ENCODE data around the gene TIRAP.

TIRAP gene

GRCh38 chr11:126338346-126339055 lies 55.6 kb downstream of the TIRAP start:
- no peak overlapping the region for H3K4me3 ChIP-seq (ENCODE audit: low read depth, low read length)
- no peak for TF ChIP-seq CTCF (IDR thresholded peaks at IDR 0.05; ENCODE audit: low read depth, low read length)

DNA sequence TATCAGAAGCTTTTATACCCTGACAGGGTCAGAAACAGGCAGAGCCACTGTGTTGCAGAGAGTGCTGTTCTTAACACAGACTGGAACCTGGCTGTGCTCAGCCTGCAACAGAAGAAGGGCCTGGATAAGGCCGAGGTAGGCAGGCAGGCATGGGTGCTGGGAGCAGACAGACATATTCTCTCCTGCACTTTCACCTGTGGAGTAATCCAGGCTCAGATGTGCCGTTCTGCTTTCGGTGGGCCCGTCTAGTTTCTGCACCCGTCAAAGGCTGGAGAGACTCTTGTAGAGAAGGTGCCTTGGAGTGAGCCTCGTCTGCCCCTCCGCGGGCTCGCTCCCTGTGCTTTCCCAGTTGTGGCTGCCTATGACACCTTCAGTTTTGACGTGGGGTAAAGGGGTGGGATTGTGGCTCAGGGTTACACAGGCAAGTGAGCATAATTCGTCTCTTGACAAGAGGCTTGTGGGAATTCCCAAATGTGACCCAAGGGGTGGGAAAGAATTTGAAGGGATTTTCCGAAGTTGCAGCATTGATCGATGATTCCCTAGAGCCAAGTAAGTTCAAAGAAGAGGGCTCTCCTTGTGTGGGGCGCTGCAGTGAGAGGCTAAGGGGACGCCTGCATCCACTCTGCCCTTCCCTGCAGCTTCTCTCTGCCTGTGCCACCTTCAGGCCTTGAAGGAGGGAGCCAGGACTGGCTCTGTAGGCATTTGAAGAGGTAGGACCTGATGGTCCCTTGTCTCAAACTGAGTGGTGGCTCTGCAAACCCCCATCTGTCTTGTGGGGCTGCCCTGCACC lies 56.4 kb downstream of the TIRAP start:
- TF ChIP-seq CTCF (IDR thresholded peaks at IDR 0.05; ENCODE audit: low read depth, low read length): no peak
- H3K4me3 ChIP-seq (ENCODE audit: low read depth, low read length): no peak overlapping the region

GRCh38 chr11:126339863-126340434 lies 57.1 kb downstream of the TIRAP start:
- no peak for TF ChIP-seq CTCF (IDR thresholded peaks at IDR 0.05; ENCODE audit: low read depth, low read length)
- H3K4me3 ChIP-seq (ENCODE audit: low read depth, low read length): no peak overlapping the region

DNA sequence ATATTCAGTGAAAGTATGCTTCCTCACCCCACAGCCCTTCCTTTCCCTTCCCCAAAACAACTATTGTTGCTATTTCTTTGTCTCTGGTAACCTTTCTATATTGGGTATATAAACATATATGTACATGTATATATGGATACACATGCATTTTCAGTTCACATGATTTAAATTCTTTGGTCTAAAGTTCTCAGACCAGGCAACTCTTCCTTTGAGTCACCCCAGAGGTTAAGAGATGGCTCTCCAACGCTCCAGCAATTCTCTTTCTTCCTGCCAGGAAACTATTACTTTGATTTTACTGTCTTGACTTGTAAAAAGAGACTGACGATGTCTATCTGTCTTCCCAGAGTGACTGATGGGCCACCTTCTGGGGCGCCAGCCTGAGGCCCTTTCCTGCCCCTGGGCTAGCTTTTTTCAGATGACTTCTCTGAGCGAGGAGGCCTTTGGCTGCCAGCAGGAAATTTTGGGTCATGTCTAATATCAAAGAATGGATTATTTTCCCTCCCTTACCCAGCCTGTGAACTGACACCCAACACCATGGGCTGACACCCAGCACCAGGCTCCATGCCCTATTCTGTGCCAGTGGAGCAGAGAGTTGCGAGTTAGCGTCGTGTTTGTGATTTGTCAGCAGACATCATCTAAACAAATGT lies 58.2 kb downstream of the TIRAP start:
- no peak overlapping the region for H3K4me3 ChIP-seq (ENCODE audit: low read depth, low read length)
- no peak for TF ChIP-seq CTCF (IDR thresholded peaks at IDR 0.05; ENCODE audit: low read depth, low read length)

DNA sequence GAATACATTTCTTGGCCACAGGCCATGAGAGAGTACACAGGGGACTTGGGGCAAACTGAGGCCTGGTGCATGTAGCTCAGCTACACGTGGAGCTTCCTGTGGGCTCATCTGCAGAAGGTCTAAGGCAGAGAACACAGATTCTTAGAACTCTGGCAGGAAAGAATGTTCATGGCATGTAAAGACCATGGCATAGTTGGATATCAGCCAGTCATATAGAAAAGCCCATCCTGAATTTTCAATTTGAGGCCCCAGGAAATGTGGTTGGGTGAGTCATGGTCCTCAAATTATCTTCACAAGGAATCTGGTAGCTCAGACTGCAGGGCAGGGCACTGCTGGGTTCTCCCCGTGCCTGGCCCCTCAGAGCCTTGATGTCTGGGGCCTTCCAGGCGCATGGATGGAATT lies 58.9 kb downstream of the TIRAP start:
- H3K4me3 ChIP-seq (ENCODE audit: low read depth, low read length): no peak overlapping the region
- TF ChIP-seq CTCF (IDR thresholded peaks at IDR 0.05; ENCODE audit: low read depth, low read length): no peak

DNA sequence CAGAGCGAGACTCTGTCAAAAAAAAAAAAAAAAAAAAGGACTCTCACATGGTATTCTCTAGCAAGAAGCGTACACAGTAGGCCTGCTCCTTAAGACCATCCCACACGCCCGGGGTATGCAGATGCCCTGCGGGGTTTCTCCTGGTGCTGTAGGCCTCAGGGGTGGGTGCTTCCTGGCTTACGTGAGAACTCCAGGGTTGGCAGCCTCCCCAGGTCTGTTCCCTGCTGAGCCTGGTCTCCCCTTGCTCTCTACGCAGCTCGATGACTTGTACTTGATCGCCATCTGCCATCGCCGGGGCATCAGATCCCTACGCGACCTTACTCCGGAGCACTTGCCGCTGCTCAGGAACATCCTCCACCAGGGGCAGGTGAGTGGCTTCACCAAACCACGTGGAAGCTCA lies 60.2 kb downstream of the TIRAP start:
- no peak overlapping the region for H3K4me3 ChIP-seq (ENCODE audit: low read depth, low read length)

More for the DNA sequence above, 60.2 kb downstream of the TIRAP start:
- no peak for TF ChIP-seq CTCF (IDR thresholded peaks at IDR 0.05; ENCODE audit: low read depth, low read length)
